Right cardiac atrium (tissue), 5 donors: Measurements from ENCODE around the gene MACROD2. TPM values are rescaled to one million over a fixed set of nuclear protein-coding genes. Genes with fewer than 3 reads are reported as not detected.

Source experiments
- ATAC-seq, 2 donors: fragments of 200-7000 bp; cut with Tn5 transposase; one replicate each; pipeline versions ENCODE4 v1.8.0 to v1.9.1; 2020; ENCODE audit warnings: moderate library complexity in 2 of 2, mild to moderate bottlenecking in 1 of 2
- DNase-seq, 3 donors: peaks; one replicate each; pipeline ENCODE4 v3.0.0-alpha.2; 2020
- H3K27ac ChIP-seq: one replicate; pipeline ENCODE4 v1.5.1; 2013; ENCODE audit warnings: mild to moderate bottlenecking, low read length, control low read depth, moderate library complexity
- H3K27me3 ChIP-seq: one replicate; pipeline ENCODE4 v1.6.1; 2013; ENCODE audit not compliant: control insufficient read depth, insufficient read depth
- H3K4me1 ChIP-seq: one replicate; pipeline ENCODE4 v1.6.1; 2013; ENCODE audit warnings: low read length; ENCODE audit not compliant: control insufficient read depth, insufficient read depth
- H3K4me3 ChIP-seq: one replicate; pipeline ENCODE4 v1.5.1; 2013; ENCODE audit warnings: low read length, control low read depth
- H3K9me3 ChIP-seq: one replicate; pipeline ENCODE4 v1.6.1; 2013; ENCODE audit warnings: low read length; ENCODE audit not compliant: control insufficient read depth
- WGBS: extraction: QIAGEN DNeasy Blood & Tissue Kit; methylation state at CpG from one replicate; pipeline ENCODE4 v1.1.7; 2013; 5-methylcytosine and 5-hydroxymethylcytosine counted together
- intact Hi-C, 4 donors: fragments of 100-400 bp; cut with DNase I; formaldehyde crosslinking; loops; one replicate each; pipeline versions ENCODE4 v1.11.0 to v1.14.0; 2022 to 2023
- polyA plus RNA-seq: library from polyadenylated mRNA; stranded (reverse); fragments of 200-250 nt; gene quantifications from one replicate; pipeline ENCODE4 v1.2.3, GENCODE V29; 2013
- total RNA-seq, 4 donors: library from RNA; stranded (reverse); fragmentation: NEBNext Ultra II Directional; extraction: Animal tissue kit (Norgen Biotek cat#: 25700); gene quantifications; one replicate each; pipeline ENCODE4 v1.2.1, GENCODE V29; 2021
- donor health status: healthy with polysubstance abuse.
- donor health status: DM: no; HTN: yes; CAD: no.
- donor health status: DM: no; HTN: no; CAD: no.
- donor health status: DM: no; HTN: yes; CAD: no; lungs with severe emphysema.
- donor health status: DM: yes; HTN: yes; CAD: no.

The MACROD2 gene
- total and polyA plus RNA-seq, 5 donors: 0.61 to 4.4 (median 2.4) TPM

DNA sequence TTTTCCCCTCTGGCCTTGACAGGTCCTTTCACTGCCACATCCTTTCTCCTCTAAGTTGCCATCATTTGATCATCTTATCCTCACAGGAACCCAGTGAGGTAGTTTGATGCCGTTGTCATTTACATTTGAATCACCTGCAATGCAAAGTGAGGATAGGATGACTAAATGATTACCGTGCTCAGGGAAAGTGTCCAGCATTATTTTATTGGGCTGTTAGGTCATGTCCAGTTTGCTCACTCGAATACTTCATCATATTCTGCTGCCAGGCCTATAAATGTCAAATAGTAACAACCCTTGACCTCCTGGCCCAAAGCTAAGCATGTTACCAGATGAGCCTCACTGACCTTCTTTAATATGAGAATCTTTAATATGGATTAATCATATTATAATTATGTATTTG is 1410.8 kb downstream of the MACROD2 start:
- H3K4me1 ChIP-seq: no peaks in the 10 kb centered on the region
- no peak overlapping the region for H3K4me3 ChIP-seq
- no peak for ATAC-seq
- DNase-seq: no peak
- intact Hi-C loops: no loop called here
- H3K27me3 ChIP-seq: no peaks in the 10 kb centered on the region
- no peak overlapping the region for H3K27ac ChIP-seq
- 78% methylated on average over 3 of the region's 3 CpGs for WGBS
- no peaks in the 10 kb centered on the region for H3K9me3 ChIP-seq

DNA sequence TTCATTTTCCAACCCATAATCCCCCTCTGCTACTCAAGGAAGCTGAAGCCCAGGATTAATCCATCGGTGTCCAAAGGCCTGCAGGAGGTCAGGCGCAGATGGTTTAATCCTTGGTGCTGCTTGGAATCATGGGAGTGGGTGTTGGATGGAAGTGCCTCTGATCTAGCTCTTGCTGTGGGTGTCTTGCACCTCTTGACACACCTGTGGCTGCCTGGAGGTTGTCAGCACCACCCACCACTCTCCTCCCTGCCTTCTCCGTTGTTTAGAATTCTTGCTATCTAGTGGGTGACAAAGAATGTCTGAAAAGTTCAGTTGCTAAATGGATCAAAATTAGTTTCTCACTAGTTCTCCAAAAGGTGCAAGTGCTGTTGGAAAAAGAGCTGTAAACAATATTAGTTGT is 1416.5 kb downstream of the MACROD2 start:
- Histone ChIP-seq H3K4me3 (no peak overlapping the region), H3K4me1 (no peaks in the 10 kb centered on the region), H3K27ac (no peak overlapping the region), H3K9me3 (no peaks in the 10 kb centered on the region), H3K27me3 (no peaks in the 10 kb centered on the region)
- DNase-seq (no peak), ATAC-seq (no peak)
- intact Hi-C loops: no loop called here
- 67% methylated on average over 3 of the region's 3 CpGs for WGBS

DNA sequence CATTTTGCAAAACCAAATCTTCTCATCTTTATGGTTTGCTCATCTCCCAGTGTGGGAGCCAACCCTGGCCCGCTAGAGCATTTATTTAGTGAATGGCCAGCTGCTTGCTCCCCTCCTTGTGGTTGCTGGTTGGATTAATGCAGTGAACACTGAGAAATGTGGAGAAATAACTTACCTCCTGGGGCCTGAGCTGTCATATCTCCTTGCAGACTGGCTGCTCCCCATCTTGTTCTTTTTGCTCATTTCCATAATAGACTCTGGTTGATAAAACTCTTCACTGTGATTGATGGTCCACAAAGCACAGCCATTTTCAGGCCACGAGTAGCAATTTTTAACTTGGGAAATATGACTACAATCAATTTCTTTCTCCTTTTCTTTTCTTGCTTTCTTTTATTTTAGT is 1420.6 kb downstream of the MACROD2 start:
- WGBS: 77% methylated on average over 2 of the region's 2 CpGs
- intact Hi-C loops: no loop called here
- Histone ChIP-seq H3K27me3 (no peaks in the 10 kb centered on the region), H3K9me3 (no peaks in the 10 kb centered on the region), H3K4me1 (no peaks in the 10 kb centered on the region), H3K27ac (no peak overlapping the region), H3K4me3 (no peak overlapping the region)
- DNase-seq (no peak), ATAC-seq (no peak)

DNA sequence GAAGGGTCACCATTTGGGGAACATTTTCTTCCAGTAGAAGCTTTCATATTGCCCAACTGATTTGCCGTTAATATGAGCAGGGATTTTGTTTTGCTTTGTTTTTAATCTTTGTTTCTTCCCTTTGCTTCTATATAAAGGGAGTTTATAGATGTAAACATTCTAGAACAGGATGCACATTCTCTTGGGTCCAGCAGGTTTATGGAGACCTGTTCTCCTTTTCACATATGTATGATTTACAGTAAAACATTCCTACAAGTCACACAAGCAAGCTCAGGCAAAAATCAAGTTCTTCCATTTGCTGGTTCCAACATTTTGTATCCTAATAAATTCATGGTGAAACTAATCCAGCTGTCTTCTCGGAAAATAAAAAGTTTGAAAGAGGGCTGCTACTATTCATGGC is 1424.5 kb downstream of the MACROD2 start:
- no peak for ATAC-seq

DNA sequence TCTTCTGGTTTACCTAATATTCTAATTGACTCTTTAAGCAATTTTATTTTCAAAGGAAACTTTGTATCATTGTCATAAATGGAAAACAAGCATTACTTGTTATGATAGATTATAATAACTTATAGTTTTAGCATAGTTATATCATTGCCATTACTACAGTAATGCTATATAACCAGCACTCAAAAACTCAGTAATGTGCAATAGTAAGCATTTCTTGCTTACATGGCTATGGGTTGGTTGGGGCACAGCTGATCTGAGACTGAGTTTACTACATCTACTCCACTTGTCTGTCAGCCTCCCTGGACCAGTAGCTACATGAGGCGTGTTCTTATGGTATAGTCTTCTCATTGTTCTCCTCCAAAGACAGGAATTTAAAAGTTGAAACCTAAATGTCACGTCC is 1427.7 kb downstream of the MACROD2 start:
- Histone ChIP-seq H3K27me3 (no peaks in the 10 kb centered on the region), H3K9me3 (no peaks in the 10 kb centered on the region), H3K27ac (no peak overlapping the region), H3K4me3 (no peak overlapping the region), H3K4me1 (no peaks in the 10 kb centered on the region)
- no peak for DNase-seq
- intact Hi-C loops: no loop called here
- no peak for ATAC-seq
- WGBS: 62% methylated on average over 2 of the region's 2 CpGs

More for the DNA sequence above, 1424.5 kb downstream of the MACROD2 start:
- no peak for DNase-seq
- Histone ChIP-seq H3K27me3 (no peaks in the 10 kb centered on the region), H3K4me3 (no peak overlapping the region), H3K9me3 (no peaks in the 10 kb centered on the region), H3K27ac (no peak overlapping the region), H3K4me1 (no peaks in the 10 kb centered on the region)
- 91% methylated on average over 2 of the region's 2 CpGs for WGBS
- intact Hi-C loops: no loop called here

DNA sequence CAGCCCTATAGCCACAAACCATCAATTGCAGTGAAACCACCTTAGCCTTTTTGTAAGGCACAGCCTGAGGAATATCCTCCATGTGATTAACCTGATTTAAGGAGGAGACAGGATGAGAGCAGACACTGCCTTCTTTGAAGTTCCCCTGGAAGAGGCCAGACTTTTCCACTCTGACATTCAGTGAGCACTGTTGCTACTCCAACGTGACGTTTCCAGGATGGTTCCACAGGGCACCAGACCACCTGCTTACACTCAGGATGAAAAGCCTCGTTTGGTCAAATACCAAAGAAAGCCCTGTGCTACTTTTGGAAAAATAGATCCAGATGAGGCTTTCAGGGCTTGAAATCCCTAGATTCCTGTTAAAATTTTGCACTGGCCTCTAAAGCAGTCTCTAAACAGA is 1444.2 kb downstream of the MACROD2 start:
- intact Hi-C loops: no loop called here
- Histone ChIP-seq H3K27me3 (no peaks in the 10 kb centered on the region), H3K4me3 (no peak overlapping the region), H3K9me3 (no peaks in the 10 kb centered on the region), H3K27ac (no peak overlapping the region), H3K4me1 (no peaks in the 10 kb centered on the region)
- ATAC-seq (no peak), DNase-seq (no peak)
- WGBS: 40% methylated on average over 3 of the region's 3 CpGs

DNA sequence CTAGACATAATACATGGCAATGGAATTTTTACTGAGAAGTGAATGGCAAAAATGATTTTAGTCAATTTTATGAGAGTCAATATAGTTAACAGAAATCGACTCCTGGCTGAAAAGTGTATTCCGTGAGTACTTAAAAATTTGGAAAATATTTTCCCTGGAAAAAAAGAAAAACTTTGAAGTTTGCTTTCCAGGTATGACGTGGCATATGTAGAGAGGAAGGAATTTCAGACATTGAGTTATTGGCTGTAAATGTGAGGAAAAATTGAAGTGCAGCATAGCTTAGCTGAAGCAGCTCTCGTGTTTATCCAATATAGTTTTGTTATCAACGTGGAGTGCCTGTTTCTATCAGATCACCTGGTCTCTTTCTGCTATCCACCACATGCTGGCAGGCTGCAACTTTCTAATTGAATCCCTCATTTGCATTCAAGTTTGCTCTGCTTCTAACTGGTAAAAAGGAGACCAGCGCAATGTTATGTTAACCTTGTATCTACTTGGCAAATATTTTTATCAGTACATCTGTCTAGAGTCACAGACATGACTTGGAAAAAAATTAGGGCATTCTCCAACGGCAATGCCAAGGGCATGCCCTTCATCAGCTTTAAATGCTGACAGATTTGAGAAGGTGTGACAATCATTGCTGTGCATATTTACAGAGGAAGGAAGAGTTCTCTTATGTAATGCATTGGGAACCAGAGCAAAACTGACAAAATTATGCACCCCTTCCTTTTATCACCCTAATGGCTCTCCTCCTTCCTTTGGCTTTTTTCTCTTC is 1444.9 kb downstream of the MACROD2 start:
- Histone ChIP-seq H3K27me3 (no peaks in the 10 kb centered on the region), H3K4me1 (no peaks in the 10 kb centered on the region), H3K27ac (no peak overlapping the region), H3K9me3 (no peaks in the 10 kb centered on the region), H3K4me3 (no peak overlapping the region)
- DNase-seq (no peak), ATAC-seq (peak in 1 of 2 donors; percentile 22)
- 47% methylated on average over 7 of the region's 7 CpGs for WGBS
- intact Hi-C loops: no loop called here

DNA sequence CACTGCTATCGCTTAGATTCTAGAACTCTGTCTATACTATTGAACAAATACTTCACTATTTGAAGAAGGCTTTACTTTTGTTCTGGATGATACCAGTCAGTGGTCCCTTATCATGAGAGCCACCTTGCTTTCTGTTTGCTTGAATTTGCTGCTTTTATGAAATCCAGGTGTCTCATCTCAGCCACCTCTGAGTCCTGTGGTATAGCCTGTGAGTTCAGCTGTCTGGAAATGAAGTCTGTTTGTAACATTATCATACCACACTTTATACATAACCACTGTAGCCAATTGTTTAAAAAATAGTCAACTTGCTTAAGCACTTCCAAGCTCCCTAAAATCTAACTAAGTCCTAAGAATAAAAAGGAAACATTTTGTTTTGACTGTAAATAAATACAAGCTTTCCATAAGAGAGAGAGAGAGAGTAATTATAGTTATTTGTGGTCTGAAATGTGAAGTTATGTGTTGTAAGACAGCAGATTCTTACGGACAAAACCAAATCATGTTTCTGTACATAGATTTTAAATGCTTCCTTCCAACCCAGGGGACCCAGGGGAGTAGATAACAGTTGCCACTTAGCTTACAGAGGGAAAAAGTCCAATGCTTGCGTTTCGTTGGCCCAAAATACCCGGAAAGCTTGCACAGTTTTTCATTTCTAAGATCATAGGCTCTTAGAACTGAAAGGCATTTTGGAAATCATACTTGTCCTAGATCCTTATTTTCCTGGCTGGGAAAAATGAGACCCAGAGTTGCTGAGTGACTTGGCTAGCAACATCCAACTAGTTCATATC is 1449.9 kb downstream of the MACROD2 start:
- WGBS: 56% methylated on average over 5 of the region's 5 CpGs
- no peak overlapping the region for H3K27ac ChIP-seq
- no peak for DNase-seq
- no peaks in the 10 kb centered on the region for H3K4me1 ChIP-seq
- no peaks in the 10 kb centered on the region for H3K9me3 ChIP-seq
- ATAC-seq: no peak
- no peaks in the 10 kb centered on the region for H3K27me3 ChIP-seq
- no peak overlapping the region for H3K4me3 ChIP-seq
- intact Hi-C loops: no loop called here

DNA sequence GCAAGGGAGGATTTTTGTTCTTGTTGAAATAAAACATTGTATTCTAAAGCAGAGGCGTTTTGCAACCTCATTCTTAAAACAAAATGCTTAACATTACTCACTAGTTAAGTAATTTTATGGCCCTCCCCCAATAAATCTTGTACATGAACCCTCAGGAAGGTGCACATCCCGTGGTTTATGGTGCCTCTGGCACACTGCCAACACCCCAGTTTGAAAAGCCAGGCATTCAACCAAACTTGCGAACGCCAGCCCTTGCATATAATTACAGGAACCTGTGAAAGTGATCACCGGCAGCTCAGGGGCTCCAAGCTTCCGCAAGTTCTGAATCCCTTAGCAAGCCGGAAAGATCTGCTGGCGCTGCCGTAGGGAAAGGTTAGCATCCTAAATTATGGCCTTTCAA is 1451.1 kb downstream of the MACROD2 start:
- intact Hi-C loops: no loop called here
- DNase-seq (peak in 2 of 3 donors; percentile 15 to 36), ATAC-seq (no peak)
- H3K27ac ChIP-seq: no peak overlapping the region
- H3K4me1 ChIP-seq: no peaks in the 10 kb centered on the region
- H3K9me3 ChIP-seq: no peaks in the 10 kb centered on the region
- H3K27me3 ChIP-seq: peaks cover 3% of the 10 kb centered on the region
- H3K4me3 ChIP-seq: no peak overlapping the region
- 55% methylated on average over 9 of the region's 9 CpGs for WGBS

DNA sequence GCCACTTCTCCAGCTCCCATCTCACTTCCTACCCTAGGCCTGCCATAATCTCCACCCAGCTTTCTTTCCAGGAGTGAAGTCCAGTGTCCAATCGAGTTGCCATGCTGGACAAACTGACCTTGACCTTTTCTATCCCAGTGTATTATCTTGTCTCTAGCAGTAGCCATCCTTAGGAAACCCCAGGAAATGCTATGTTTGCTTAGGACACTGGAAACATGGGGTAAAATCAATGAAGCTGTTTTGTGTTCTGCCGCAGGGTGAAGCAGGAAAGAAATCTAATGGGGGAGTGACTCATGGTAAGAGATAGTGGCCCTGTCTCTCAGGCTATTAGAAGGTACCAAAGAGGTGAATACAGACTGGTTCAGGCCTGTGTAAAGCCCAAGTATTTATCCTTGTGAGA is 1452.2 kb downstream of the MACROD2 start:
- DNase-seq (no peak), ATAC-seq (no peak)
- Histone ChIP-seq H3K4me1 (no peaks in the 10 kb centered on the region), H3K27me3 (peaks cover 3% of the 10 kb centered on the region), H3K4me3 (no peak overlapping the region), H3K27ac (no peak overlapping the region), H3K9me3 (no peaks in the 10 kb centered on the region)
- intact Hi-C loops: no loop called here
- WGBS: 81% methylated on average over 2 of the region's 2 CpGs

DNA sequence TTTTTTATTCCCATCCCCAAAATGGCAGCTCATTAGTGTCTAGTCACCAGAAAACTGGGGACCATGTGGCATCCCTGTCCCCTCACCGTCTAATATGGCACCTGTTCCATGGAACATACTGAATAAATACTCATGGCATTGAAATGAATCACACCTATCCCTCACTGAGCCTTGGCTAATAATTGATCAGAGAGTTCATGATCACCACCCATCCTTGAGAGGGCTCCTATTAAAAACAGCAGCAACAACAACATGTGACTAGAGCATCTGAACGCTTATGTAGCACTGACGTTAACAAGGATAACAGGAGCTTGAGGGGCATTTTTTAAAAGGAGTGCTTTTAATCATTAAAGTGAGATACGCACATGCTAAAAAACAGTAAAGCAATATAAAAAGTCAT is 1453.7 kb downstream of the MACROD2 start:
- intact Hi-C loops: no loop called here
- no peak overlapping the region for H3K4me3 ChIP-seq

More for the DNA sequence above, 1453.7 kb downstream of the MACROD2 start:
- H3K27ac ChIP-seq: no peak overlapping the region
- no peaks in the 10 kb centered on the region for H3K4me1 ChIP-seq
- H3K27me3 ChIP-seq: peaks cover 3% of the 10 kb centered on the region
- H3K9me3 ChIP-seq: no peaks in the 10 kb centered on the region
- ATAC-seq: no peak
- WGBS: 93% methylated on average over 4 of the region's 4 CpGs
- DNase-seq: no peak
